Fibroblast of lung (primary cell): Measurements from ENCODE around the gene CAMK1D.

Experiments used
- CTCF ChIP-seq, 2 donors: IDR thresholded peaks in 1 of 2; conservative IDR thresholded peaks in 1 of 2; 1 replicate in 1 of 2; 2 replicates in 1 of 2; pipeline ENCODE4 v1.5.1; 2011 to 2012; ENCODE audit warnings: low read length in 2 of 2, control low read depth in 1 of 2, inconsistent platforms in 1 of 2, low read depth in 1 of 2, mild to moderate bottlenecking in 1 of 2
- EZH2 ChIP-seq: IDR thresholded peaks from 2 replicates; pipeline ENCODE4 v1.5.1; 2012; ENCODE audit warnings: low read length, control low read depth, mild to moderate bottlenecking; ENCODE audit errors: missing control alignments

- TF ChIP-seq CTCF (conservative IDR thresholded peaks at IDR 0.05 in 1 of 2, IDR thresholded peaks at IDR 0.05 in 1 of 2; ENCODE audit: low read depth in 1 of 2, low read length in 2 of 2) (no peak), EZH2 (no peak)
Observed at GRCh38 chr10:12418000-12418399, 68.7 kb downstream of the CAMK1D start.
